HepG2 (cell line): ENCODE data around the gene CDH13.

Source experiments
- ZNF749 ChIP-seq: sonication (generic); formaldehyde crosslinking; IDR thresholded peaks from 2 replicates; pipeline ENCODE4 v1.8.0; 2022; ENCODE audit warnings: mild to moderate bottlenecking, missing genetic modification reagents, moderate library complexity, borderline replicate concordance
- TF ChIP-seq, protein P1 (sequence below): sonication (generic); formaldehyde crosslinking; IDR thresholded peaks from 2 replicates; pipeline ENCODE4 v1.5.0; 2020; ENCODE audit warnings: mild to moderate bottlenecking, missing genetic modification reagents, moderate library complexity

DNA sequence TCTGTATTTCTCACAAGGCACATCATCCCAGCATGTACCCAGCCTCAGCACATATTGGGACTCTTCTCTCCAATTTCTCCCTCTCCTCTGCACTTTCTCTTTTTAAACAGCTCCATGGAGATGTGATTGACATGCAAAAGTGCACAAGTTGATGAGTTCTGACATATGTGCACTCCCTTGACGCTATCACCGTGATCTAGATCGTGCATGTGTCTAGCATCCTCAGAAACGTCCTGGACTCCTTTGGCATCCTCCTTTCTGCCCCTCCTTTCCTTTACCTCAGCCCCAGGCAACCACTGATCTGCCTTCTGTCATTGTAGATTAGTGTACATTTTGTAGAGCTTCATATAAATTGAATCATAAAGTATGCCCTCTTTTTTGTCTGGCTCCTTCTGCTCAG lies 1073.0 kb downstream of the CDH13 start:
- TF ChIP-seq, protein P1, sequence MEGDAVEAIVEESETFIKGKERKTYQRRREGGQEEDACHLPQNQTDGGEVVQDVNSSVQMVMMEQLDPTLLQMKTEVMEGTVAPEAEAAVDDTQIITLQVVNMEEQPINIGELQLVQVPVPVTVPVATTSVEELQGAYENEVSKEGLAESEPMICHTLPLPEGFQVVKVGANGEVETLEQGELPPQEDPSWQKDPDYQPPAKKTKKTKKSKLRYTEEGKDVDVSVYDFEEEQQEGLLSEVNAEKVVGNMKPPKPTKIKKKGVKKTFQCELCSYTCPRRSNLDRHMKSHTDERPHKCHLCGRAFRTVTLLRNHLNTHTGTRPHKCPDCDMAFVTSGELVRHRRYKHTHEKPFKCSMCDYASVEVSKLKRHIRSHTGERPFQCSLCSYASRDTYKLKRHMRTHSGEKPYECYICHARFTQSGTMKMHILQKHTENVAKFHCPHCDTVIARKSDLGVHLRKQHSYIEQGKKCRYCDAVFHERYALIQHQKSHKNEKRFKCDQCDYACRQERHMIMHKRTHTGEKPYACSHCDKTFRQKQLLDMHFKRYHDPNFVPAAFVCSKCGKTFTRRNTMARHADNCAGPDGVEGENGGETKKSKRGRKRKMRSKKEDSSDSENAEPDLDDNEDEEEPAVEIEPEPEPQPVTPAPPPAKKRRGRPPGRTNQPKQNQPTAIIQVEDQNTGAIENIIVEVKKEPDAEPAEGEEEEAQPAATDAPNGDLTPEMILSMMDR (CRISPR knock-in tag): no peak
- TF ChIP-seq ZNF749: no peak
